GM19324 (cell line): ENCODE results near the gene PUS7.
A peak's percentile ranks its signal among the peaks of the same experiment; 100 is the strongest.
"Not testable (repeated sequence)": the region's sequence is repeated elsewhere in the genome, so short reads cannot be mapped to it uniquely, and the experiment has no call there.

ENCODE experiments used
- ATAC-seq: cut with Tn5 transposase; IDR thresholded peaks from one replicate; pipeline ENCODE4 v1.9.1; 2021; ENCODE audit warnings: mild to moderate bottlenecking, moderate library complexity; ENCODE audit not compliant: unreplicated experiment, low FRiP score

The PUS7 gene, protein sequence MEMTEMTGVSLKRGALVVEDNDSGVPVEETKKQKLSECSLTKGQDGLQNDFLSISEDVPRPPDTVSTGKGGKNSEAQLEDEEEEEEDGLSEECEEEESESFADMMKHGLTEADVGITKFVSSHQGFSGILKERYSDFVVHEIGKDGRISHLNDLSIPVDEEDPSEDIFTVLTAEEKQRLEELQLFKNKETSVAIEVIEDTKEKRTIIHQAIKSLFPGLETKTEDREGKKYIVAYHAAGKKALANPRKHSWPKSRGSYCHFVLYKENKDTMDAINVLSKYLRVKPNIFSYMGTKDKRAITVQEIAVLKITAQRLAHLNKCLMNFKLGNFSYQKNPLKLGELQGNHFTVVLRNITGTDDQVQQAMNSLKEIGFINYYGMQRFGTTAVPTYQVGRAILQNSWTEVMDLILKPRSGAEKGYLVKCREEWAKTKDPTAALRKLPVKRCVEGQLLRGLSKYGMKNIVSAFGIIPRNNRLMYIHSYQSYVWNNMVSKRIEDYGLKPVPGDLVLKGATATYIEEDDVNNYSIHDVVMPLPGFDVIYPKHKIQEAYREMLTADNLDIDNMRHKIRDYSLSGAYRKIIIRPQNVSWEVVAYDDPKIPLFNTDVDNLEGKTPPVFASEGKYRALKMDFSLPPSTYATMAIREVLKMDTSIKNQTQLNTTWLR

DNA sequence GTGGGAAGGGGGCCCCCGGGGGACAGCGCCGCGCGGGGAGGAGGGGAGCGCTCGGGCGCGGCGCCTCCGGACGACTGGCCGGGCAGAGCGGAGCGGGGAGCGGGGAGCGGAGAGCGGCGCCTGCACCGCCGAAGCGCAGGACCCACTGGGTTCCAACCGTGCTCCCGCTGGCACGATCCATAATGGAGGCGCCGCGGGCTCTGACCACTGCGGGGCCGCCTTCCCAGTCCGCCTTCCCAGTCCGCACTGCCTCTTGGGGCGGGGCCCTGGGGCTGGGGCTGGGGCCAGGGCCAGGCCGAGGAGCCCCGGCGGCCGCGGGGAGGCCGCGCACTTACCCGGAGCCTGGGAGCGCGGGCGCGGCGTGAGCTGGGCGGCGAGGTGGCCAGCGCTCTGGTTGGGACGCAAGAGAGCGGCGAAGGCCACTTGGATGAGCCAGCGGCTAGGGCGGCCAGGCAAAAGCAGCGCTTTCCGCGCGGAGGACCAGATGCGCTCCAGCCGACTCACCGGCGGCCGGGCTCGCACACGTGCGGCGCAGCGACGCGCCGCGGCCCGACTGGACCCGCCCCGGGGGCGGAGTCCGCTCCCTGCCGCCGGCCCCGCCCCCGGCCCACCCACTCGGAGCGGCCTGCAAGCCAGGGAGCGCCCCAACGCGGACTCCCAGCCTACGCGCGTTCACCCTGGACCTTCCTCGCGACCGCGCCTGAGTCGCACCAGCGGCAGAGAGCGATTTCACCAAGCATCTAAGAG, at the start of gene PUS7:
Gene PUS7 (minus strand): TSS at position 555 of the 747 bp plus-strand sequence. CDS start 13,759 bp downstream, outside the sequence.
- peak; percentile 89 for ATAC-seq

- no peak for ATAC-seq
Measured at GRCh38 chr7:105567821-105568220, 45.8 kb upstream of the PUS7 start.

GRCh38 chr7:105567024-105567423, 45.0 kb upstream of the PUS7 start:
- no peak for ATAC-seq

DNA sequence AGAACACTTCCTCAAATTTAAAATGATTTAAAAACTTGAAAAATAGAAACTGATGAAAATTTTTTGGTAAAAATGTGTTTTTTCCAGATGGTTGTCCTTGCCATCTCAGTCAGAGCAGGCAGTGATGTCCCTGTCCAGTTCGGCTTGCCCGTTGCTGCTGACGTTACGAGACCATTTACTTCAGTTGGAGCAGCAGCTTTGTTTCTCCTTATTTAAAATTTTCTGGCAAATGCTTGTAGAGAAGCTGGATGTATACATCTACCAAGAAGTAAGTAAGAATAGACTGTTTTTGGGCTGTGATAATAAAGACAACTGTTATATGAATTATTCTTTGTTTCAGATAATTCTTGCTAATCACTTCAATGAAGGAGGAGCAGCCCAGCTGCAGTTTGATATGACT, 43.1 kb upstream of the PUS7 start:
- ATAC-seq, result no peak

GRCh38 chr7:105559926-105560325, 37.9 kb upstream of the PUS7 start:
- no peak for ATAC-seq

- no peak for ATAC-seq
Measured at GRCh38 chr7:105538339-105538738, 16.3 kb upstream of the PUS7 start.

- no peak for ATAC-seq
Measured at GRCh38 chr7:105532709-105533460, 10.8 kb upstream of the PUS7 start.

GRCh38 chr7:105531792-105532671, 10.0 kb upstream of the PUS7 start, which contains the start of gene RINT1:
RINT1 (plus strand) TSS chr7:105532201; CDS start chr7:105532316, 115 bp downstream.
- peak; percentile 98 for ATAC-seq

DNA sequence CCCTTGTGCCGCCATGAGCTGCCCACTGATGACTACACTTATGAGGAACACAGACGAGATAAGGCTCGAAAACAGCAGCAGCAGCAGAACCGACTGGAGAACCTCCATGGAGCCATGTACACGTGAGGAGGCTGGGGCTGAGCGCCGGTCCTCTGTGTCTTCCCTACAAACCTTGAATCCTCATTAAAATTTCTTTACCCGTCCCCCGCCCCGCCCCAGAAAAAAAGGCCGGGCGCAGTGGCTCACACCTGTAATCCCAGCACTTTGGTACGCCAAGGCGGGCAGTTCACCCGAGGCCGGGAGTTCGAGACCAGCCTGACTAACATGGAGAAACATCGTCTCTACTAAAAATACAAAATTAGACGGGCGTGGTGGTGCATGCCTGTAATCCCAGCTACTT, 8.5 kb upstream of the PUS7 start:
- no peak for ATAC-seq

- ATAC-seq, result no peak
Measured at GRCh38 chr7:105530126-105530525, 8.1 kb upstream of the PUS7 start.

DNA sequence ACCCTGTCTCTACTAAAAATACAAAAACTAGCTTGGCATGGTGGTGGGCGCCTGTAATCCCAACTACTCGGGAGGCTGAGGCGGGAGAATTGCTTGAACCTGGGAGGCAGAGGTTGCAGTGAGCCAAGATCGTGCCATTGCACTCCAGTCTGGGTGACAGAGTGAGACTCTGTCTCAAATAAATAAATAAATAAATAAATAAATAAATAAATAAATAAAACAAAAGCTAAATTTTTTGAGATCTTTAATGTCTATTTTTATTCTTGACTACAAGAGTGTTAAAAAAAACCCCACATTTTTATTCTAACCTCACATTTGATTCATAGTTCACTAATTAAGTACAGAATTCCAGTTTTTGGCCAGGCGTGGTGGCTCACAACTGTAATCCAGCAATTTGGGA, 5.7 kb upstream of the PUS7 start:
- not testable (repeated sequence) for ATAC-seq

DNA sequence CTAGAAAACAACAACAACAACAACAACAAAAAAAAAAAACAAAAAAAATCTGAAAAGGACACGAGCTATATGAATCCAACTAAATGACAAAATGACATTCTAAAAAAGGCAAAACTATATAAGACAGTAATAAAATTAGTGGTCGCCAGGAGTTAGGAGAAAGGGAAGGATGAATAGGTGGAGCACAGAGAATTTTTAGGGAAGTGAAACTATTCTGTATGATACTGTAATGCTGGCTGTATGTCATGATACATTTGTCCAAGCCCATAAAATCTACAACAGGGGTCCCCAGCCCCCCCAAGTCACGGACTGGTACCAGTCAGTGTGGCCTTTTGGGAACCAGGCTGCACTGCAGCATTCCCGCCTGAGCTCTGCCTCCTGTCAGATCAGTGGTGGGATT, 2.8 kb upstream of the PUS7 start:
- ATAC-seq, result no peak

DNA sequence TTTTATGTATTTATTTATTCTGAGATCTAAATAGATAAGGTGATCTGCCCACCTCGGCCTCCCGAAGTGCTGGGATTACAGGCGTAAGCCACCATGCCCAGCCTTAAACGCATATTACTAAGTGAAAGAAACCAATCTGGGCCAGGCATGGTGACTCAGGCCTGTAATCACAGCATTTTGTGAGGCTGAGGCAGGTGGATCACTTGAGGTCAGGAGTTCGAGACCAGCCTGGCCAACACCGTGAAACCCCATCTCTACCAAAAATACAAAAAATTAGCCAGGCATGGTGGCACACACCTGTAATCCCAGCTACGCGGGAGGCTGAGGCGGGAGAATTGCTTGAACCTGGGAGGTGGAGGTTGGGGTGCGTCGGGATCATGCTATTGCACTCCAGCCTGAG, 2.4 kb upstream of the PUS7 start:
- ATAC-seq, result not testable (repeated sequence)

GRCh38 chr7:105521027-105521716, 899 bp downstream of the PUS7 start:
- peak; percentile 43 for ATAC-seq

GRCh38 chr7:105520620-105521019, 1.5 kb downstream of the PUS7 start:
- ATAC-seq, result not testable (repeated sequence)

DNA sequence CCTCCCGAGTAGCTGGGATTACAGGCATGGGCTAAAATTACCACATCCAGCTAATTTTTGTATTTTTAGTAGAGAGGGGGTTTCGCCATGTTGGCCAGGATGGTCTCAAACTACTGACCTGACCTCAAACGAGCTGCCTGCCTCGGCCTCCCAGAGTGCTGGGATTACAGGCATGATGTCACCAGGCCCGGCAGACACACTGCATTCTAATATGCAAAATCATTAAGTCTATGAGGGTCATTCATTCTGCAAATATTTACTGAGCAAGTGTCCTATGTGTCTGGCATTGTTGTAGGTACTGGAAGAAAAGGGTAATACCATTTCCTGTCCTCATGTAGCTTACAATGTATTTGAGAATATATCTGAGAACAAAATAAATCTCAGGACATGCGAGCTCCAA, 2.7 kb downstream of the PUS7 start:
- ATAC-seq, result no peak

DNA sequence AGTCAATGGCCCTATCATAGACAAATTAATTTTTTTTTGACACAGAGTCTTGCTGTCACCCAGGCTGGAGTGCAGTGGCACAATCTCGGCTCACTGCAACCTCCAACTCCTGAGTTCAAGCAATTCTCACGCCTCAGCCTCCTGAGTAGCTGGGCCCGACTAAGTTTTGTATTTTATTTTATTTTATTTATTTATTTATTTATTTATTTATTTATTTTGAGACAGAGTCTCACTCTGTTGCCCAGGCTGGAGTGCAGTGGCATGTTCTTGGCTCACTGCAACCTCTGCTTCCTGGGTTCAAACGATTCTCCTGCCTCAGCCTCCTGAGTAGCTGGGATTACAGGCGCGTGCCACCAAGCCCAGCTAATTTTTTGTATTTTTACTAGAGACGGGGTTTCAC, 6.5 kb downstream of the PUS7 start:
- not testable (repeated sequence) for ATAC-seq

DNA sequence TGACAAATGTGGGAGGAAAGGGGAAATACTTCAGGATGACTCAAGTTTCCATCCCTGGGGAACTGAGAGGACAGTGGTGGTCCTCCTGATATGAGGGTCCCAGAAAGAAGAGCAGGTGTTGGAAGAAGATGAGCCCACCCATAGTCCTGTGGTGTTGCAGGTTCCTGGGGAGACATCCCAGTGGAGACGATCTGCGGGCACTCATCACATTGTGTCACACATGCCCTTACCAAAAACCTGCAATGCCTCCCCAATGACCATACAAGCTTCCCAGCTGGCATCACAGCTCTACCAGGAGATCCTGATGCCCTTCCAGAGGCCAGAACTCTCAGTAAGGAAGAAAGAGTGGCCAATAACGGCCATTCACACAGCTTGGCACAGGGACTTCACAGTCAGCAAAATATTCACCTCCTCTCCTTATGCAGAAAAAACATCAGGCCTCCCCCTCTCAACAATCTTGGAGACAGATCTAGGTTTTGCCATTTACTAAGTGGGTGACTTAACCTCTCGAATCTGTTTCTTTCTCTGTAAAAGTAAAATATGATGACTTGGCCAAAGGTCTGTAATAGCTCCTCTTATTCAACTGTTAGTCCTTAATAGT, 9.0 kb downstream of the PUS7 start:
- no peak for ATAC-seq
